Liver (tissue), 9 donors: ENCODE measurements around the gene AHDC1. TPM values are rescaled to one million over a fixed set of nuclear protein-coding genes. Genes with fewer than 3 reads are reported as not detected.

Experiments
- DNase-seq: peaks from one replicate; pipeline ENCODE4 v3.0.0-alpha.2; 2017; ENCODE audit warnings: low spot score
- H3K27ac ChIP-seq, 2 donors: one replicate each; pipeline ENCODE4 v1.7.0; 2013; ENCODE audit warnings: inconsistent platforms in 2 of 2, low read length in 2 of 2, control low read depth in 1 of 2, low read depth in 1 of 2, mild to moderate bottlenecking in 1 of 2
- H3K27me3 ChIP-seq, 4 donors: one replicate each; pipeline versions ENCODE4 v1.6.1 to v1.7.0; 2013; ENCODE audit warnings: low read length in 3 of 4, inconsistent platforms in 1 of 4, mild to moderate bottlenecking in 1 of 4, moderate library complexity in 1 of 4; ENCODE audit not compliant: control insufficient read depth in 4 of 4, insufficient read depth in 4 of 4
- H3K36me3 ChIP-seq, 4 donors: one replicate each; pipeline versions ENCODE4 v1.6.1 to v1.7.0; 2013; ENCODE audit warnings: low read length in 3 of 4, mild to moderate bottlenecking in 3 of 4, low read depth in 1 of 4, moderate library complexity in 1 of 4; ENCODE audit not compliant: control insufficient read depth in 4 of 4, insufficient read depth in 3 of 4
- H3K4me1 ChIP-seq, 4 donors: one replicate each; pipeline versions ENCODE4 v1.6.1 to v1.7.0; 2013; ENCODE audit warnings: low read length in 3 of 4, mild to moderate bottlenecking in 3 of 4, moderate library complexity in 1 of 4; ENCODE audit not compliant: control insufficient read depth in 4 of 4, insufficient read depth in 4 of 4
- H3K4me3 ChIP-seq, 3 donors: one replicate each; pipeline versions ENCODE4 v1.6.1 to v1.7.0; 2013; ENCODE audit warnings: low read length in 3 of 3, control low read depth in 1 of 3, low read depth in 1 of 3, mild to moderate bottlenecking in 1 of 3
- H3K9ac ChIP-seq, 2 donors: one replicate each; pipeline ENCODE4 v1.7.0; 2013; ENCODE audit warnings: low read length in 2 of 2, mild to moderate bottlenecking in 2 of 2, moderate library complexity in 2 of 2, control low read depth in 1 of 2, low read depth in 1 of 2
- H3K9me3 ChIP-seq, 4 donors: one replicate each; pipeline versions ENCODE4 v1.6.1 to v1.7.0; 2013; ENCODE audit warnings: low read length in 3 of 4; ENCODE audit not compliant: control insufficient read depth in 4 of 4
- ATF3 ChIP-seq: IDR thresholded peaks from 2 replicates; pipeline ENCODE4 v1.6.1; 2016; ENCODE audit warnings: antibody characterized with exemption
- CTCF ChIP-seq: fragments of 150-350 bp; IDR thresholded peaks from 2 replicates; pipeline ENCODE4 v1.5.1; 2017; ENCODE audit warnings: improper control_type of control experiment, low read depth, low read length; ENCODE audit not compliant: missing input control
- EGR1 ChIP-seq, 2 donors: IDR thresholded peaks; 2 replicates each; pipeline ENCODE4 v1.6.1; 2016 to 2018; ENCODE audit warnings: antibody characterized with exemption in 2 of 2, low read depth in 2 of 2
- FOXA2 ChIP-seq: IDR thresholded peaks from 2 replicates; pipeline ENCODE4 v1.6.1; 2016; ENCODE audit warnings: antibody characterized with exemption
- GABPA ChIP-seq, 2 donors: IDR thresholded peaks in 1 of 2; conservative IDR thresholded peaks in 1 of 2; 2 replicates each; pipeline ENCODE4 v1.6.1; 2016; ENCODE audit warnings: antibody characterized with exemption in 2 of 2, mild to moderate bottlenecking in 1 of 2, moderate library complexity in 1 of 2
- HNF4A ChIP-seq, 2 donors: conservative IDR thresholded peaks; 2 replicates each; pipeline ENCODE4 v1.6.1; 2016; ENCODE audit warnings: antibody characterized with exemption in 2 of 2, mild to moderate bottlenecking in 2 of 2
- JUND ChIP-seq, 2 donors: IDR thresholded peaks; 2 replicates each; pipeline ENCODE4 v1.6.1; 2016; ENCODE audit warnings: antibody characterized with exemption in 2 of 2
- MAX ChIP-seq: IDR thresholded peaks from 2 replicates; pipeline ENCODE4 v1.6.1; 2016; ENCODE audit warnings: antibody characterized with exemption
- RAD21 ChIP-seq, 2 donors: IDR thresholded peaks; 2 replicates each; pipeline ENCODE4 v1.6.1; 2016; ENCODE audit warnings: antibody characterized with exemption in 2 of 2, mild to moderate bottlenecking in 2 of 2
- REST ChIP-seq: IDR thresholded peaks from 2 replicates; pipeline ENCODE4 v1.6.1; 2016; ENCODE audit warnings: antibody characterized with exemption, mild to moderate bottlenecking
- RXRA ChIP-seq, 2 donors: IDR thresholded peaks; 2 replicates each; pipeline ENCODE4 v1.6.1; 2017 to 2018; ENCODE audit warnings: antibody characterized with exemption in 2 of 2, mild to moderate bottlenecking in 1 of 2
- SP1 ChIP-seq: IDR thresholded peaks from 2 replicates; pipeline ENCODE4 v1.6.1; 2018; ENCODE audit warnings: antibody characterized with exemption, mild to moderate bottlenecking
- TAF1 ChIP-seq: conservative IDR thresholded peaks from 2 replicates; pipeline ENCODE4 v1.6.1; 2016; ENCODE audit warnings: antibody characterized with exemption, mild to moderate bottlenecking
- YY1 ChIP-seq: IDR thresholded peaks from 2 replicates; pipeline ENCODE4 v1.6.1; 2016; ENCODE audit warnings: antibody characterized with exemption, mild to moderate bottlenecking
- ZBTB33 ChIP-seq: IDR thresholded peaks from 2 replicates; pipeline ENCODE4 v1.6.1; 2016; ENCODE audit warnings: antibody characterized with exemption
- WGBS: extraction: QIAGEN DNeasy Blood & Tissue Kit; methylation state at CpG from one replicate; pipeline ENCODE4 v1.1.7; 2013; 5-methylcytosine and 5-hydroxymethylcytosine counted together
- polyA plus RNA-seq, 2 donors: library from polyadenylated mRNA; stranded (reverse) in 1 of 2; unstranded in 1 of 2; fragments of 200-250 nt in 1 of 2; fragments of >200 nt in 1 of 2; fragmentation: Nextera tagmentation in 1 of 2; extraction: Ambion mirVana in 1 of 2; gene quantifications; one replicate each; pipeline versions ENCODE4 v1.2.1 to v1.2.3, GENCODE V29; 2013 to 2015
- total RNA-seq, 2 donors: library from RNA; depleted of rRNA; stranded (reverse); fragments of >200 nt; gene quantifications; one replicate each; pipeline ENCODE4 v1.2.3, GENCODE V29; 2014
- donor health status: healthy.
- donor health status: healthy.
- donor health status: healthy.
- donor health status: healthy.
- donor health status: healthy.

The AHDC1 gene
- total and polyA plus RNA-seq, 4 donors, result 2.4 to 6.5 (median 5.5) TPM

- 83% methylated on average over 4 of the region's 4 CpGs for WGBS
- Histone ChIP-seq H3K4me3 (no peak overlapping the region), H3K27ac (no peak overlapping the region), H3K9me3 (no peaks in the 10 kb centered on the region), H3K9ac (no peak overlapping the region), H3K36me3 (no peaks in the 10 kb centered on the region), H3K27me3 (no peaks in the 10 kb centered on the region), H3K4me1 (peaks cover 0 to 24% (median 3%) of the 10 kb centered on the region in 4 donors)
- TF ChIP-seq REST, result no peak
- TF ChIP-seq YY1, result no peak
- TF ChIP-seq RAD21 (IDR thresholded peaks at IDR 0.05), result no peak
- TF ChIP-seq GABPA (IDR thresholded peaks at IDR 0.05 in 1 of 2, conservative IDR thresholded peaks at IDR 0.05 in 1 of 2), result no peak
- no peak for TF ChIP-seq MAX
- no peak for TF ChIP-seq EGR1 (IDR thresholded peaks at IDR 0.05; ENCODE audit: low read depth in 2 of 2)
- no peak for TF ChIP-seq RXRA (IDR thresholded peaks at IDR 0.05)
- TF ChIP-seq ATF3, result no peak
- no peak for TF ChIP-seq HNF4A (conservative IDR thresholded peaks at IDR 0.05)
- no peak for TF ChIP-seq ZBTB33
- TF ChIP-seq JUND (IDR thresholded peaks at IDR 0.05), result no peak
- no peak for DNase-seq
Measured at GRCh38 chr1:27591622-27592021, 12.3 kb downstream of the AHDC1 start.

GRCh38 chr1:27590917-27591508 lies 12.9 kb downstream of the AHDC1 start:
- Histone ChIP-seq H3K27ac (no peak overlapping the region), H3K27me3 (no peaks in the 10 kb centered on the region), H3K36me3 (no peaks in the 10 kb centered on the region), H3K4me3 (no peak overlapping the region), H3K4me1 (peaks cover 0 to 20% (median 3%) of the 10 kb centered on the region in 4 donors), H3K9me3 (no peaks in the 10 kb centered on the region), H3K9ac (no peak overlapping the region)
- DNase-seq, result no peak
- 79% methylated on average over 5 of the region's 5 CpGs for WGBS
- TF ChIP-seq SP1 (no peak), CTCF (no peak), RXRA (IDR thresholded peaks at IDR 0.05) (no peak), RAD21 (IDR thresholded peaks at IDR 0.05) (no peak), ATF3 (no peak), TAF1 (no peak), FOXA2 (no peak), REST (no peak), ZBTB33 (no peak), GABPA (IDR thresholded peaks at IDR 0.05 in 1 of 2, conservative IDR thresholded peaks at IDR 0.05 in 1 of 2) (no peak), MAX (no peak), EGR1 (IDR thresholded peaks at IDR 0.05; ENCODE audit: low read depth in 2 of 2) (no peak), YY1 (no peak), JUND (IDR thresholded peaks at IDR 0.05) (no peak)
